Right lobe of liver (tissue), 6 donors: ENCODE results near the gene FBXO28. TPM values are rescaled to one million over a fixed set of nuclear protein-coding genes. Genes with fewer than 3 reads are reported as not detected.

Source experiments
- ATAC-seq, 4 donors: fragments of 200-7000 bp; cut with Tn5 transposase; one replicate each; pipeline ENCODE4 v1.9.1; 2020; ENCODE audit warnings: mild to moderate bottlenecking in 4 of 4, moderate library complexity in 4 of 4
- DNase-seq, 3 donors: peaks; one replicate each; pipeline ENCODE4 v3.0.0-alpha.2; 2020
- H3K27ac ChIP-seq, 3 donors: fragments of 200-600 bp; one replicate each; pipeline ENCODE4 v1.8.0; 2022
- H3K27me3 ChIP-seq, 2 donors: fragments of 200-600 bp; one replicate each; pipeline ENCODE4 v1.8.0; 2022
- H3K36me3 ChIP-seq, 4 donors: fragments of 200-600 bp; sonication (generic) in 1 of 4; one replicate each; pipeline versions ENCODE4 v1.5.1 to v1.8.0; 2017 to 2022; ENCODE audit warnings: control low read depth in 1 of 4
- H3K4me1 ChIP-seq, 4 donors: fragments of 200-600 bp; sonication (generic) in 1 of 4; one replicate each; pipeline versions ENCODE4 v1.5.1 to v1.8.0; 2017 to 2022; ENCODE audit warnings: control low read depth in 1 of 4
- H3K4me3 ChIP-seq, 3 donors: fragments of 200-600 bp; one replicate each; pipeline ENCODE4 v1.8.0; 2022
- H3K9me3 ChIP-seq, 4 donors: fragments of 200-600 bp; sonication (generic) in 1 of 4; one replicate each; pipeline versions ENCODE4 v1.5.1 to v1.8.0; 2017 to 2022; ENCODE audit warnings: control low read depth in 1 of 4
- CTCF ChIP-seq, 4 donors: fragments of 200-600 bp in 3 of 4; fragments of 450-650 bp in 1 of 4; IDR thresholded peaks; one replicate each; pipeline versions ENCODE4 v1.5.1 to v1.8.0; 2016 to 2022; ENCODE audit warnings: antibody characterized with exemption in 4 of 4, mild to moderate bottlenecking in 2 of 4
- POLR2A ChIP-seq: fragments of 450-650 bp; IDR thresholded peaks from one replicate; pipeline ENCODE4 v1.6.1; 2017; ENCODE audit warnings: antibody characterized with exemption, mild to moderate bottlenecking
- WGBS: methylation state at CpG from one replicate; pipeline ENCODE4 v1.1.6; 2018; ENCODE audit warnings: low coverage, low lambda C conversion rate; ENCODE audit not compliant: insufficient coverage; ENCODE audit errors: missing lambda C conversion rate; 5-methylcytosine and 5-hydroxymethylcytosine counted together
- intact Hi-C, 2 donors: fragments of 100-400 bp; cut with DNase I; formaldehyde crosslinking; loops; one replicate each; pipeline versions ENCODE4 v1.11.2 to v1.14.1; 2022
- total RNA-seq, 6 experiments: library from RNA; depleted of rRNA in 2 of 6; stranded (reverse); fragments of >200 nt in 2 of 6; fragmentation: NEBNext Ultra II Directional in 3 of 6; extraction: Animal tissue kit (Norgen Biotek cat#: 25700) in 3 of 6; gene quantifications; one replicate each; pipeline versions ENCODE4 v1.1.0 to v1.2.4, GENCODE V29; 2016 to 2023
- donor health status: DM: no; HTN: yes; CAD: no.
- donor health status: DM: no; HTN: no; CAD: no.
- donor health status: DM: no; HTN: no; CAD: no.
- donor health status: DM: no; HTN: yes; CAD: no.
- donor health status: DM: no; HTN: yes; CAD: no.

Gene FBXO28
- total RNA-seq, 6 experiments from 2014 or later = 11.5 to 20.9 (median 15.3) TPM

GRCh38 chr1:224196813-224197600 lies 83.1 kb downstream of the FBXO28 start:
- ATAC-seq = peak; percentile 72 to 89 (median 84)

DNA sequence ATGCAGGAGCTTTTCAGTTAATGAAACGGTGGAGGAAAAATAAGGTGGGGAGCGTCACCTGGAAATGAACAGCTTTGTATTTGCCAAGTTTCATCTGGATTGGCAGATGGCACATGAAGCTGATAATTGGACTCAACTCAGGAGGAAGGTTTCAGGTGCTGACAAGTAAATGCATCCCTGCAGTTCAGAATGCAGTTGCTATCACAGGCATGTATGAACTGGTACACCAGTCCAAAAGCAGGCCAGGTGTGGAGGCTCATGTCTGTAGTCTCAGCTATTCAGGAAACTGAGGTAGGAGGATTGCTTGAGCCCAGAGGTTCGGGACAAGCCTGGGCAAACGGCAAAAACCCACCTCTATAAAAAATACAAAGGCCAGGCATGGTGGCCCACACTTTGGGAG lies 84.7 kb downstream of the FBXO28 start:
- DNase-seq (no peak), ATAC-seq (no peak)
- Histone ChIP-seq H3K27me3 (no peaks in the 10 kb centered on the region), H3K9me3 (no peaks in the 10 kb centered on the region), H3K4me1 (peaks cover 0 to 18% (median 0%) of the 10 kb centered on the region in 4 donors), H3K27ac (no peak overlapping the region), H3K4me3 (no peak overlapping the region), H3K36me3 (peaks cover 0 to under 1% (median 0%) of the 10 kb centered on the region in 4 donors)
- no peak for TF ChIP-seq CTCF (IDR thresholded peaks at IDR 0.05)
- TF ChIP-seq POLR2A = no peak
- intact Hi-C loops = no loop called here
- whole genome bisulfite sequencing = 85% methylated on average over 4 of the region's 4 CpGs

More at GRCh38 chr1:224196813-224197600, 83.1 kb downstream of the FBXO28 start:
- Histone ChIP-seq H3K27me3 (no peaks in the 10 kb centered on the region), H3K4me1 (peaks cover 0 to 18% (median 0%) of the 10 kb centered on the region in 4 donors), H3K36me3 (peaks cover 0 to 16% (median 0%) of the 10 kb centered on the region in 4 donors), H3K27ac (peak overlapping the region in 2 of 3 donors; percentile 9 to 53), H3K9me3 (no peaks in the 10 kb centered on the region), H3K4me3 (no peak overlapping the region)
- no peak for DNase-seq
- 23% methylated on average over 5 of the region's 5 CpGs for WGBS
- intact Hi-C loops = no loop called here
- TF ChIP-seq POLR2A (no peak), CTCF (IDR thresholded peaks at IDR 0.05) (no peak)

DNA sequence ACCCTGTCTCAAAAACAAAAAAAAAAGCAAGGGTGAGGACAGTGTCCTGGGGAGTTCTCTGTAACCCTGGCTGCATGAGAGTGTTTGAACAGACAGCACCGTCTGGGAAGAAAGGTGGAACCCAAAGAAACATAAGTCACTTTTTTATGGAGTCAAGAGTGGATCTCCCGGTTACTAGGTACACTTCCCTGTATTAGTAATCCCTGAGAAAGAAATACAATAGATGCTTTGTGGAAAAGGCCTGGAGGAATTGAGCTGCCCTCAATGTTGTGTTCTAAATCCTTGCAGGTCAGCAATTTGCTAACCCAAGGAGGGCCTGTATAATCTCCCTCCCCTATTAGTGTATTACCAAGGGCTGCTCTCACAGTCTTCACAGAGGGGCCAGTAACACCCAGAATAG lies 85.8 kb downstream of the FBXO28 start:
- no peak overlapping the region for H3K4me3 ChIP-seq
- ATAC-seq (no peak), DNase-seq (no peak)
- H3K9me3 ChIP-seq = no peaks in the 10 kb centered on the region
- no peaks in the 10 kb centered on the region for H3K36me3 ChIP-seq
- no peaks in the 10 kb centered on the region for H3K27me3 ChIP-seq
- TF ChIP-seq POLR2A (no peak), CTCF (IDR thresholded peaks at IDR 0.05) (no peak)
- peaks cover 0 to 27% (median 4%) of the 10 kb centered on the region in 4 donors for H3K4me1 ChIP-seq
- intact Hi-C loops = no loop called here
- WGBS = no CpG with 5 or more reads among the region's 2 CpGs
- H3K27ac ChIP-seq = no peak overlapping the region

GRCh38 chr1:224201383-224201782 lies 87.5 kb downstream of the FBXO28 start:
- ATAC-seq (no peak), DNase-seq (no peak)
- TF ChIP-seq POLR2A (no peak), CTCF (IDR thresholded peaks at IDR 0.05) (no peak)
- Histone ChIP-seq H3K36me3 (no peaks in the 10 kb centered on the region), H3K4me3 (no peak overlapping the region), H3K4me1 (peaks cover 0 to 35% (median 11%) of the 10 kb centered on the region in 4 donors), H3K27me3 (no peaks in the 10 kb centered on the region), H3K27ac (no peak overlapping the region), H3K9me3 (no peaks in the 10 kb centered on the region)
- 67% methylated on average over 2 of the region's 5 CpGs for WGBS
- intact Hi-C loops = no loop called here
